KBM-7 (cell line): Measurements from ENCODE around the gene ARFIP1.

Experiments used
- DNase-seq: peaks from one replicate; pipeline ENCODE4 v3.0.0-alpha.2; 2015
- in situ Hi-C: fragments of 300-500 bp; cut with MboI; formaldehyde crosslinking; loops from 2 replicates; pipeline ENCODE4 v1.14.3; 2020; ENCODE audit warnings: low sequenced_read_pairs, low pct_unique_long_range_greater_than_20kb, mixed read lengths

ARFIP1 gene

DNA sequence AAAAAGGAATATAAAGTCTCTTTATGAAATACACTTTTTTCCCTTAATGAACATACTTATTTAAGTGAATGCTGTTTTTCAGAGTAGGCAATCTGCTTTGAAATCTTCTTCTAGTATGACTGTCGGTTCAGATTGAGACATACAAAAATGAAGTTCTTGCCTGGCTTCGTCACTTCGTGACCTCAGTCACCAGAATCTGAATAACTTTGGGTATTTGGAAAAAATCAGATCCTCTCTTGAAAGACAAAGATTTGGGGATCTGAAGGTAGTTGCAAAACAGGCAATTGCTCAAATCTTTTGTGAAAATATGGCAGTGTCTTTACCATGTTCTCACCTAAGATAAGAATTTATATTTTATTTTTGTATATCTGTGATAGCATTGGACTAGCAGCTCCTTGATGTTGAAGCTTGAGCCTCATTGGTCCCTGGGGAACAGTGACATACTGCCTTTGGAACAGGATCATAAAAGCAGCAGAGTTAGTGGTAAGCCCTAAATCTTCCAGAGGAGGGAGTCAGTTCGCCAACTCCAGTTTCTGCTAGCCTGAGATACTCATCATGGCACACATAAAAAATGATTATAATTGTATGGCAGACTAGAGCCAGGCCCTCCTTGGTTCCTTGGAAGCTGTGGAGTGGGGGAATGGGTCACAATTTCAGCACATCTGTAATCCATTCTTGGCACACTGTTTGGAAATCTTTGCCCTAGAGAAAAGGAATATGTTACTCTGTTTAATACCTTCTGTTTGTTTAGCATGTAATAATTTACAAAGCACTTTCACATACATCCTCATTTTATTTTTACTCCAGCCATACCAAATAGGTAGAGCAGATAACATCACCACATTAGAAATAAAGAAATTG is 5.0 kb downstream of the ARFIP1 start:
- DNase-seq: peak; percentile 35
- in situ Hi-C loops: no loop called here

DNA sequence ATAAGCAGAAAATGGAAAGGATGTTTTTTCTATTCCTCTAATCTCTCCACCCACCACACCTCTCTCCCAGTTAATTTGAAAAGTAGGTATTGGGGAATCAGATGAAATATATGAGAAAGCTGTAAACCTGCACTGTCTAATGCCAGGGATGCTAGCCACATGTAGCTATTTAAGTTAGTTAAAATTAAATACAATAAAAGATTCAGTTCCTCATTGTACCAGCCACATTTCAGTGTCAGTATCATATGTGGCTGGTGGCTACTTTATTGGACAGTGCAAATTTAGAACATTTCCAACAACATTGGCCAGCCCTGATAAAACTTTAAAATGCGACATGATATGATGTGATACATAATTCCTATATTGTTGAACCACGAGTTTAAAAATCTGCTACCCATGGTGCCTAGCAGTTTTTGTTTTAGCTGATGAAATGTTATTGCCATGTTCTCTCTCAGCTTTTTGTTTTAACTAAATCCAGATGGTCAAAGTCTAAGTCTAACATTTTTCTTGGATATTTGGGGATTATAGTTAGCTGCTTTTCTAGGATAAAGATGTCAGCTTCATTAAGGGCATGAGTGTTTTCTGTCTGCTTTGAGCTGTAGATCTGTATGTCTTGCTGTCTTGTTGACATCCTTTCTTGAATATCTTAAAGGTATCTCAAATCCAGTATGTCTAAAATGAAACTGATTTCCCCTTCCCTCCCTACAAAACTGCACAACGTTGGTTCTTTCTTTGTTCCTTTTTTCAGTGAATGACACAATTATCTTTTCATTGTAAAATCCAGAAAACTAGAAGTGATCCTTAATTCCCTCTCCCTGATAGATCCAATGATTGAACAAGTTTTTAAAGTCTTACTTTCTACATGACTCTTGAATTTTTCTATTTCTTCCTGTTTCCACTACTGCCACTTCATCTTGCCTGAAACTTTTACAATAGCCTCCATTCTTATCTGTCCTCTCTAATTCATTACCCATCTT is 6.2 kb downstream of the ARFIP1 start:
- DNase-seq: no peak
- in situ Hi-C loops: no loop called here

DNA sequence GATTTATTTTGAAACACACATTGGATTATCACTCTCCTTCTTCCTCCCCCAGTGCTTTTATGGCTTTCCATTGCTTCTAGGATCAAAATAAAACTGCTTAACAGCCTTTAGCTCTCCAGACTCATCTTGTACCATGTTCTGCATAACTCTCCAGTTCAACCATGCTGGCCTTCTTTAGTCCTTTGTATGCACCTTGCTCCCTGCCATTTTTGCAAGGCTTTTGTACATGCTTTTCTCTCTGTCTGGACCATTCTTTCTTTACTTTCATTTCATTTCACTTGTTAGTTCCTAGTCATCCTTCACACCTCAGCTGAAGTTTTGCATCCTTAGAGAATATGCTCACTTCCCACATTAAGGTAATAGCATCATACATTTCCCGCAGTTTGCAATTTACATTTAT is 6.9 kb downstream of the ARFIP1 start:
- no peak for DNase-seq
- in situ Hi-C loops: no loop called here

DNA sequence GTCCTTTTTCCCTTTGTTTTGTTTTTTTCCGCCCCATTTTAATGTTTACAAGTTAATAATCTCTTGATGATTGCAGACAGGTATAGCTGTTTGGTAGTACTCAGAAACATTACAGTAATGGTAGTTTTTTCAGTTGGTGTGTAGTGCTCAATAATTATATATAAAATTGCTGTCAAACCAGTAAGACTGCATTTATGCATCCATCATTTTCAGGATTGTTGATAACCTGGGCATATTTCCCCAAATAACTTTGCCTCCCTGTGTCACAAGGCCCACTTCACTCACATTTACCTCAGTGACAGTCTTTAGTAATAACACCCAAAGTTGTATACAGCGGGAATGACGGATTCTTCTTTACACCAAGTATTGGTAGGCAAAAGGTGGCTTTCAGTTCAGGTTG is 16.1 kb downstream of the ARFIP1 start:
- DNase-seq: no peak
- in situ Hi-C loops: no loop called here

DNA sequence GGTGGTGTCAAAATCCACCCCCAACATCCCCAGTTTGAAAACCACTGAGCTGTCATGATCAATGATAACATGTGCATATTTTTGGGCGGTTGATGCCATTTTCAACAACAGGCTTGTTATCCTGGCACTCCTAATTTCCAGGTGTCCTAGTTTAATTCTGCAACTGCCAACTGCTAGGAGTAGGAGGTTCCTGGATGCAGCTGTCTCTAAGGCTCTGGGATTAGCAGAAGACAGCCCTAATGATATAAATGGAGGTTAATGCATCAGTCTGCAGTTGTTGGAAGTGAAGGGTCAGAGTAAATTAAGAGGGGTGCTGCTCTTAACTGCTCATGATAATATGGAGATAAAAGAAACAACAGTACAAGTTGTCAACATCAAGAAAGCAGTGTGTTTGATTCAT is 23.8 kb downstream of the ARFIP1 start:
- DNase-seq: no peak
- in situ Hi-C loops: no loop called here

DNA sequence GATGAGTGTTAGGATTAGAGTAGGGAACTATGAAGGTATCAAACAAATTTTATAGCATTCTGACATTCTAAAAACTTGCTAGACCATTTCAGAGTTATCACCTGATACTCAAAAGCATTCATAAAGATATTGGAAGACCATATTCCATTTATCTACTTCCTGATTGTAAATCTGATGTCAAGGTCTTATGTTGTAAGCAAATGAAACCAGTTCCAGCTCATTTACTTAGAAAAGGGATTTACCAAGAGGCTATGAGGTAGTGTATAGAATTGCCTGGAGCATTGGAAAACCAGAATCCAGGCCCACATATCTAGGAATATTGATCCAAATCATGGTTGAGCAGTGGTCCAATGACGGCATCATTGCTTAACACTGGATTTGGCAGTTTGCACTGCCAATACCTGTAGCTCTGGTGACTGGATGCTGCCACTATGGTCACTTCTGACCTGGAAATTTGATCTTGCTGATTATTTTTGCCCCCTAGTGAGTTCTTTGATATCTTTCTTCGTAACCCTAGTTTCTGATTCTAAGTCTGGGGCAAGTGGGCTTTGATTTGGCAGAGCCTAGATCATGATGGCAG is 25.4 kb downstream of the ARFIP1 start:
- in situ Hi-C loops: no loop called here
- no peak for DNase-seq

DNA sequence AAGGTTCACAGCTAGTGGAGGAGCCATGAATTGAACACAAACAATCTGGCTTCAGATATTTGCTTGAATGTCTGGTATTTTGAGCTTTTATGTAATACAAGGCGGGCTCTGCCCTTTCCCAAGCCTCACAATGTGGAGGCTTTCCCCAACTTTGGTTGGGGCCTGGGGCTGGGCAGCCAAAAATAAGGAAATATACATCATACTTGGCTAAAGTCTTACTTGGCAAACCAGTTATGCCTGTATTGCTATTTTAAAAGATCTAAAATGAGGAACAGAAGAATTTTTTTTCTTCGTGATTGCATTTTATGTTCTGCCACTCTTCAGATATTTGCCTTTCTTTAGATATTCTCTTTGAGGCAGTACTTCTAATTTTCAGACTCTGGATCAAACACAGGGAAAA is 26.1 kb downstream of the ARFIP1 start:
- in situ Hi-C loops: no loop called here
- DNase-seq: peak; percentile 16

DNA sequence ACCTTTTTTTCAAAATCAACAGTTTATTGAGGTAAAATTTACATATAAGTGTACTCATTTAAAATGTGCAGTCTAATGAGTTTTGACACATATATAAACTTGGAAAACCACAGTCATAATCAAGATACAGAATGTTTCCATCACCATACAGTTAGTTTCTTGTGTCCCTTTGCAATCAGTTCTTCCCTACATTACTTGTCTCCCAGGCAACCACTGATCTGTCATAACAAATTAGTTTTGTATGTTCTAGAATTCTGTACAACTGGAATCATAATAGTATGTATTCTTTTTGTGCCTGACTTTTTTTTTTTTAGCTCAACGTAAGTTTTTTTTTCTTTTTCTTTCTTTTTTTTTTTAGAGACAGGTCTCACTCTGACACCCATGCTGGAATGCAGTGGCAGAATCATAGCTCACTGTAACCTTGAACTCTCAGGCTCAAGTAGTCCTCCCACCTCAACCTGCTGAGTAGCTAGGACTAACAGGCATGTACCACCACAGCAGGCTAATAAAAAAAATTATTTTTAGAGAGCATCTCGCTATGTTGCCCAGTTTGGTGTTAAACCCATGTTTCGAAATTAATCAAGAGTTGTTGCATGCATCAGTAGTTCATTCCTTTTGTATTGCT is 26.9 kb downstream of the ARFIP1 start:
- DNase-seq: no peak
- in situ Hi-C loops: no loop called here

DNA sequence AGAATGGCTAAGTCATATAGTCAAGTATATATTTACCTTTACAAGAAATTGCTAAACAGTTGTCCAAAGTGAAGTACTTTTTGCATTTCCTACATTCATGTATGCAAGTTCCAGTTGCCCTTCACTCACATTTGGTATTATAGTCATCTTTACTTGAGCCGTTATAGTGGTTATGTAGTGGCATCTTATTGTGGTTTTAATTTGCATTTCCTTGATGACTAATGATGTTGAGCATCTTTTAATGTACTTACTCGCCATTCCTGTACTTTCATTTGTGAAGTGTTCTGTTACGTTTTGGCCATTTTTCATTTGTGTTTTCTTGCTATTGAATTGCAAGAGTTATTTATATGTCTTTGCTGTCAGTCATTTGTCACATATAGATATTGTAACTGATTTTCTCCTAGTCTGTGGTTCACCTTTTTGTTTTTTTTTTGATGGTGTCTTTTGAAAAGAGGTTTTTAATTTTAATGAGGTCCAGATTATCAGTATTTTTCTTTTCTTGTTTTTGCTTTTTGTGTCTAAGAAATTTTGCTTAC is 27.6 kb downstream of the ARFIP1 start:
- no peak for DNase-seq
- in situ Hi-C loops: no loop called here

DNA sequence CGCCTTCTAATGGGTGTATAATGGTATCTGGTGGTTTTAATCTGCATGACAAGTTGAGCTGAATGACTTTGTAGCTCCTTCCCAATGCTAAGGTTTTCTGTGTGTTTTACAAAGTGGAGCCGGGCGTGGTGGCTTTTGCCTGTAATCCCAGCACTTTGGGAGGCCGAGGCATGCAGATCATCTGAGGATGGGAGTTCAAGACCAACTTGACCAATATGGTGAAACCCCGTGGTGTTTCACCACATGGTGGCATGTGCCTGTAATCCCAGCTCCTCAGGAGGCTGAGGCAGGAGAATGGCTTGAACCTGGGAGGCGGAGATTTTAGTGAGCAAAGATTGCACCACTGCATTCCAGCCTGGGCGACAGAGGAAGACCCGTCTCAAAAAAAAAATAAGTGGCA is 28.9 kb downstream of the ARFIP1 start:
- no peak for DNase-seq
- in situ Hi-C loops: no loop called here

DNA sequence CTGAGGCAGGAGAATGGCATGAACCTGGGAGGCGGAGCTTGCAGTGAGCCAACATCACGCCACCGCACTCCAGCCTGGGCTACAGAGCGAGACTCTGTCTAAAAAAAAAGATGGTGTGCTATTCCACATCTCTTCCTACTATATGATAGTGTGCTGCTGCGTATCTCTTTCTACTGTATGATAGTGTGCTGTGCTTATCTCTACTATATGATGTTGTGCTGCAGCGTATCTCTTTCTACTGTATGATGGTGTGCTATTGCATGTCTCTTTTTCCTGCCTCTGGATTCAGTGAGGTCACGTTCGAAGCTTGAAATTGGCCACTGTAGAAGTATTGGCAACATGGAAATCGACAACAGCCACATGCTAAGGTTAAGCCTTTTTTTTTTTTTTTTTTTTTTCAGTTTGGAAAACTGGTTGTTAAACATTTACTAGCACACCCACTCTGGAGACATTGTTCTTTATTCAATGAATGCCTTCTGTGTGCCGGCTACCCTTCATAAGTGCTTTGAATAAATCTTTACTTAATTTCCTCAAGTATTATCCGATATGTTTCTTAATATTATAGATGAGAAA is 31.0 kb downstream of the ARFIP1 start:
- in situ Hi-C loops: no loop called here
- DNase-seq: no peak

DNA sequence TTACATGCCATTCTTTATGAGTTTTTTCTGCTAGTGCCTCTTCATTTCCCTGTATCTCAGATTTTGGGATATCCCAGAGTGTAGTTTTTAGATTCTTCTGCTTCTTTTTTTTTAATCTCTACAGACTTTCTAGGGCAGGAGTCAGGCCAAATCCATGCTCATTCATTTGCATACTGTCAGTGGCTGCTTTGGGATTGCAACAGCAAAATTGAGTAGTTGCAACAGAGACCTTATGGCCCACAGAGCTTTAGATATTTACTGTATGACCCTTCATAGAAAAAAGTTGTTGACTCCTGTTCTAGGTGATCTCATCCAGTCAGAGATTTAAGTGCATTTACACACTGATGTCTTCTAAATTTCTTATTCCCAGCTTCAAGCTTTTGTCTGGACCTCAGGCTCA is 35.3 kb downstream of the ARFIP1 start:
- in situ Hi-C loops: no loop called here
- DNase-seq: no peak

DNA sequence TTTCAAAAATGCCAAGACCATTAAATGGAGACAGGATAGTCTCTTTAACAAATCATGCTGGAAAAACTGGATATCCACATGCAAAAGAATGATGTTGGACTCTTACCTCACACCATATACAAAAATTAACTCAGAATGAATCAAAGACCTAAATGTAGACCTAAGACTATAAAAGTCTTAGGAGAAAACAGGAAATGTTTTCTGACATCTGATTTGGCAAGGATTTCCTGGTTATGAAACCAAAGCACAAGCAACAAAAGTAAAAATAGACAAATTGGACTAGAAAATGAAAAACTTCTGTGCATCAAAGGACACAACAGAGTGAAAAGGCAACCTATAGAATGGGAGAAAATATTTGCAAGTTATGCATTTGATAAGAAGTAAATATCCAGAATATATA is 37.6 kb downstream of the ARFIP1 start:
- in situ Hi-C loops: no loop called here

DNA sequence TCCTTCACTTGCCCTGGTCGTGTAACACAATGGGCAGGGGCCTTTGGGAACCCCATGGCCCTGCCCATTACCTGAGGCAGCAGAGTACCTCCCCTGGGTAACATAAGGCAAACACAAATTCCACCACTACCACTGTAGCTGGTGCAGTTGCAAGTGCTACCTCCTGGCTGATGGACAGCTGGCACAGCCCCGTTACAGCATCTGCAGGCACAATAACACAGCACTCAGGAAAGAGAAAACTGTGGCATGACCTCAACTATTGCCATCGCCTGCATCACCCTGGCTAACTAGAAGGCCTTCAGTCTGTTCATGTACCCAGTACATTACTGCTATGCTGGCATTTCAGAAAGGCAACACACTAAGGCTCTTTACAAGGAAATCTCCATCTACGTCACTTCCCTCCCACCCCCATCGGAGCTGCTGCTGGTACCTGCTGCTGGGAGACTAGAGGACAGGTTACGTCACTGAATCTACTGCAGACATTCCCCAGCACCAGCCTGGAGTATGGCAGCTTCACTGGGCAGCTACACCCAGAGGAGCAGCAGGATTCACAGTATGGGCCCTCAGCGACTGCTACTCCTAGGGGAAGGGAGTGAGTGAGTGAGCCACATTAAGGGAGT is 39.4 kb downstream of the ARFIP1 start:
- DNase-seq: no peak
- in situ Hi-C loops: no loop called here

More for the DNA sequence above, 37.6 kb downstream of the ARFIP1 start:
- peak; percentile 20 for DNase-seq

DNA sequence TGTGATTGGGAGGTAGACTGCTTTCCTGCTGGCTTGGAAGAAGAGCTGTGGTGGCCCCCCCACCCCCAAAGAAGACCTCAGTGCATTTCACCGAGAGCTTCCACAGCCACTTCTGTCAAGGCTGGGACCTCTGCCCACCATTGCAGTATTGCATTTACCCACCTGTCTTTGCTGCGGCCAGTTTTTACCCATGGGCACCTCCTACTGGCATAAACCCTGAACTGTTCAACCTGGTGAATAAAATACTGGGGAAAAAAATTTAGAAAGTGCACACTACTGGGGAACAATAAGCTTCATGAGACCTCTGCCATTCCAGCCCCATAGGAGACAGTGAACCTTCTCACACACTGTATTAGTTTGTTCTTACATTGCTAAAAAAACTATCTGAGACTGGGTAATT is 40.3 kb downstream of the ARFIP1 start:
- DNase-seq: no peak
- in situ Hi-C loops: no loop called here

DNA sequence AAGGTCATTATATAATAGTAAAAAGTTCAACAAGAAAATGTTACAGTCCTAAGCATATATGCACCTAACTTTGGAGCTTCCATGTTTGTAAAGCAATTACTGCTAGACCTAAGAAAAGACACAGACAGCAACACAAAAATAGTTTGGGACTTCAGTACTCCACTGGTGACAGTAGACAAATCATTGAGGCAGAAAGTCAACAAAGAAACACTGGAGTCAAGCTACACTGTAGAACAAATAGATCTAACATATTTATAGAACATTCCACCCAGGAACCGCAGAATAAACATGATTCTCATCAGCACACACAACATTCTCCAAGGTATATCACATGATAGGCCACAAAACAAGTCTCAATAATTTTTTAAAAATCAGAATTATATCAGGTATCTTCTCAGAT is 42.6 kb downstream of the ARFIP1 start:
- in situ Hi-C loops: no loop called here
- DNase-seq: no peak

DNA sequence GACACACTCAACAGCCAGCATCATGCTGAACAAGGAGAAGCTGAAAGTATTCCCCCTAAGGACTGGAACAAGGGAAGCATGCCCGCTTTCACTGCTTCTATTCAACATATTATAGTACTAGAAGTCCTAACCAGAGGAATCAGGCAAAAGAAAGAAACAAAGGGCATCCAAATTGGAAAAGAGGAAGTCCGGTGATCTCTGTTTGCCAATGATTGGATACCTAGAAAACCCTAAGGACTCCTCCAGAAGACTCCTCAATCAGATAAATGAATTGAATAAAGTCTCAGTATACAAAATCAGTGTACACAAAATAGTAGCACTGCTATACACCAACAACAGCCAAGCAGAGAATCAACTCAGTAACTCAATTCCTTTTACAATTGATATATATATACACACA is 44.8 kb downstream of the ARFIP1 start:
- in situ Hi-C loops: no loop called here
- DNase-seq: no peak

DNA sequence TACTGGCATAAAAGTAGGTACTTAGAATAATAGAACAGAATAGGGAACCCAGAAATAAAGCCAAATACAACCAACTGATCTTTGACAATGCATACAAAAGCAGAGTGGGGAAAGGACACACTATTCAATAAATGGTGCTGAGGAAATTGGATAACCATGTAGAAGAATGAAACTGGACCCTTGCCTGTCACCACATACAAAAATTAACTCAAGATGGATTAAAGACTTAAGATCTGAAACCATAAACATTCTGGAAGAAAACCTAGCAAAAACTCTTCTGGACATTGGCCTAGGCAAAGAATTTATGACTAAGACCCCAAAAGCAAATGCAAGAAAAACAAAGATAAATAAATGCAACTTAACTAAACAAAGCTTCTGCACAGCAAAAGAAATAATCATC is 45.6 kb downstream of the ARFIP1 start:
- DNase-seq: no peak
- in situ Hi-C loops: no loop called here
